Amygdala (tissue), 56 donors: Measurements from ENCODE around the gene ARL6IP5.
A peak's percentile ranks its signal among the peaks of the same experiment; 100 is the strongest.

ENCODE experiments used
- DNase-seq, 56 donors: peaks; one replicate each; lab custom pipeline; 2025; lab: John Stamatoyannopoulos, UW

The ARL6IP5 gene

GRCh38 chr3:69085168-69085832, 563 bp downstream of the ARL6IP5 start:
- peak in 44 of 56 donors; percentile 14 to 81 (median 56) for DNase-seq

DNA sequence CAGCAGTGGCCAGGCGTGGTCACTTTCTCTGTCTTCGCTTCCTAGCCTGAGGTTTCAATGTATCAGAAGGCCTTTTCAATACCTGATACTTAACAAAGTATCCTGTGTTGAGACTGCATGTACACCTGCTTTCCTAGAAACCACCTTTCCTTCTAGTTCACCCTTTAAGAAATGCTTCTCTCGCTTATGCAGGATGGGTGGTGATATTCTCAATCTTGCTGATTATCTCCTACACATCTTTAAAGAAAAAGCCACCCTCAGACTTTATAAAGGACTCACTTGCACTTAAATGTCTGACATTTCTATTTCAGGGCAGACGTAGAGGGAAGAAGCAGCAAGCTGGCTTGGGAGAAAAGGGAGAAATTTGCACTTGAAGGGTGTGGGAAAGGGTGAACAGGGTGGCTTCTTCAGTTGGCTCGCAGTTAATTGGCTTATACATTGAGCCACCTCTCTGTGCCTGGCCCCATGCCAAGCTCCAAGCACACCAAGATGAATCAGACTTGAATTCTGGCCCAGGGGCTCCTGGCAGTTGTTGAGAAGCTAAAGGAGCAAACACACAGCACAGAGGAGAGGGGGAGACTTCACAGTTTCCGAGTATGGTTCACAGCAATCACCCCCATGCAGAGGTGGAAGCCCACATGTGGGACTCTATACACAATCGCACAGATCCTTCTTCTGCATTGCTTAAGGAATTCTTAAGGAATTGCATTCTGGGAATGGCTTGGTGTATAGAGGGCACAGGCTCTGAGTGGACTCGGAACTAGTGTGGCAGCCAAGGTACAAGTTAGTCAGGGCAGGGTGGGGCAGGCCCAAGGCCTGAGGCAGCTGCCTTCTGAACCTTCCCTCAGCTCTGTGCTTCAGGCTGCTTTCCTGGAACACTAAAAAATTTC, 1.3 kb downstream of the ARL6IP5 start:
- peak in 54 of 56 donors; percentile 8 to 94 (median 62) for DNase-seq

GRCh38 chr3:69087030-69087791, 2.5 kb downstream of the ARL6IP5 start:
- DNase-seq = no peak

DNA sequence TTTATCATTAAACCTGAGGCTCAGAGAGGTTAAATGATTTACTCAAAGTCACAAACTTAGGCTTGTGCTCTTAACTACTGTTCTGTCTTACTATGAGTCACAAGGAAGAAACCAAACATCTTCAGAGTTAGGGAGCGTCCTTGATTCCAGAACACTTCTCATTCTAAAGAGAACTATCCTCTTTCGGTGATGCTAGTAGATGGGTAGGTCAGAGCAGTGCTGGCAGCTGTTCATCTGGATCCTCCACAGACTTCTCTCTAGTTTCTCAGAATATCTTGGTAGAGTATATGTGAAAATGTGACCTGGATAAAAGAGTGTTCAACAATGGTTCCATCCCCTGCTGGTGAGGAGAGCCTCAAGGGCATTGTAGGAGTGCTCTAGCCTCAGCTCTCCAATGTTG, 3.3 kb downstream of the ARL6IP5 start:
- DNase-seq = no peak

GRCh38 chr3:69090021-69090420, 5.3 kb downstream of the ARL6IP5 start:
- no peak for DNase-seq

DNA sequence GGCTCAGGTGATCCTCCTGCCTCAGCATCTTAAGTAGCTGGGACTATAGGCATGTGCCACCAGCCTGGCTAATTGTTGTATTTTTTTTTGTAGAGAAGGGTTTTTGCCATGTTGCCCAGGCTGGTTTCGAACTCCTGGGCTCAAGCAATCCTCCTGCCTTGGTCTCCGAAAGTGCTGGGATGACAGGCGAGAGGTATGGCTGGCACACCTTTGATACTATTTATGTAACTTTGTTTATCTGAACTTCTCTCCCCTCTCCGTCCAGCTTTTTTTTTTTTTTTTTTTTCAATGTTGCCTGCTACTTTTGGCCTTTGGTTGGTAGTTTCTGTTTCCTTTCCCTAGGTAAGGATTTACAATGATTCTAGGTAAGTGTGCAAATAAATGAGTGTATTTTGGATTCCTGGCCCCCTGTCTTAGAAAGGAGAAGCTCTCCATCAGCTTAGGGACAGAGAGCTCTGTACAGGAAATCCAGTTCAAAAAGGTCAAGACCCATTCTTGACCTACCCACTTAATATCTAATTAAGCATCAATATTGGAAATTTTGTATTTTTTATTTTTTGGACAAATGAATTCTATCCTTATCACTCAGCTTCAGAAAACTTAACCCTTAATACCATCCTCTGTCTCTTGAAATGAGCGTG, 6.8 kb downstream of the ARL6IP5 start:
- no peak for DNase-seq

GRCh38 chr3:69092030-69092516, 7.3 kb downstream of the ARL6IP5 start:
- DNase-seq = peak in 13 of 56 donors; percentile 20 to 50 (median 28)

DNA sequence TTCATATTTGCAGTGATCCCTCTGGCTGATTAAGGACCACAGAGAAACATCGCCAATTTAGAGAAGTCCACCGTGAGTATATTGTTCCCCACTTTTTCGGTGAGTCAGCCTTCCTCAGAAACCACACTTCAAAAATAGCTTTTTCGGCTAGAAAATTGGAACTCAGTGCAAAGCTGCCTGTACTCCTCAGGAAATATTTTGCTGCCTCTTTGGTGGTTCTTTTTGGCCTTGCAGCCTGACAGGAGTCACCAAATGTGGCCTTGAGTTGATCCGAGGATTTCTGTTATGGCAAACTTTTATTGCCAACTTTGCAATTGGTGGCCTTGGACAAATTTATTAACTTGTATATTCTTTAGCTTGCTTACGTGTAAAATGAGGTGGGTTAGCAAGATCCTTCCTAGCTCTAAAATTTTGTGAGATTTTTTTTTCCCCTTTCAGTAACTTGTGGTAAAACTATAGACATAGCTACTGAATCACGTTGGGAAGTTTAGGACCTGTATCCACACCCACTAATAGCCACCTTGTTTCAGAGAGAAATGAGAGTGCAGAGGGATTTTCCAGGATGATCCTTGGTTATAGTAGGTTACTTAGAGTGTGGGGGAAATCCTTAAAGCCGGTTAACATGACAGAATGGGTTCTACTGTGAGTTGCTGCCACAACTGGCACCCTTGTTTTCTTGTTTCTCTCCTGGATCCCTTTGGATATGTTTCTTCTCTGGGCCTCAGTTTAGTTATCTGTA, 9.9 kb downstream of the ARL6IP5 start:
- peak in 4 of 56 donors; percentile 22 to 45 (median 34) for DNase-seq

GRCh38 chr3:69095636-69096035, 10.9 kb downstream of the ARL6IP5 start:
- DNase-seq = no peak

DNA sequence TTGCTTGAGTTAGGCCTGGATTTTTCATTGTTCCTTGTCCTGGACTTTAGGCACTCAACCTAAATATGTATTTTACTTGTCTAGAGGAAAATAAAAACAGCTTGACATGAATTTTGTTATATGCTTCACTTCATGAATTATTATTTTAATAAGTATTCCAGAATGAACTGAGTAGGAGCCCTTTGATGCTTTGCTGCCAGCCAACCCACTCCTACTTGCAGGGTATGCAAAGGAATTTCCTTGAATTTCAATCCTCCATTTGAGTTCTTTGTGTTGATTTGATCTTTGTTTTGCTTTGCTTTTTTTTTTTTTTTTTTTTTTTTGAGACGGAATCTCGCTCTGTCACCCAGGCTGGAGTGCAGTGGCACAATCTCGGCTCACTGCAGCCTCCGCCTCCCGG, 11.6 kb downstream of the ARL6IP5 start:
- DNase-seq = no peak

DNA sequence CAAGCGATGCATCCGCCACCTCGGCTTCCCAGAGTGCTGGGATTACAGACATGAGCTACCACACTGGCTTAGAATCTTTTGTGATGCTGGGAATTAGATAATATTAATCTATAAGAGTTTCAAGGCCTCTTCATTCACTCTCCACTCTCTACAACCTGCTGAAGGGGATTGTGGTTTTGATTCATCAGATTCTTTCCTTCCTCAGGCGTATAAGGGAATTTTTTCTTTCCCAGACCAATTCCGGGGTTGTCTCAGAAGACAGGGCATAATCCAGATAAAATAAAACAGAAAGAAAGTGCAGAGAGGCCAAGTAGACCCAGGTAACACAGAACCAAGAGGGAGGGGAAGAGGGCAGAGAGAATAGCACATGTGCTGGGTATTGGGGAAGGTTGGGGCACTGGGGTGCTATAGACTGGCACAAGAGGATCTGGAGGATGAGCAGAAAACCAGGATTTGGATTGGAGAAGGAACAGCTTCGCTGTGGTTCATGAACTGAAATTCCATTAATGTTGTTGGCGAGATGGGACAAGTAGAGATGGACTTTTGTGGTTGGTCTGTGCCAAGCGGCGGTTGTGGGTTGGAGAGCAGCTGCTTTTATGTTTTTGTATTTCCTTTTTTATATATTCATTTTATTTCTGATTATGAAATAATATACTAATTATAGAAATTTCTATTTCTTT, 12.8 kb downstream of the ARL6IP5 start:
- DNase-seq = no peak

- no peak for DNase-seq
Observed at GRCh38 chr3:69099576-69099975, 14.8 kb downstream of the ARL6IP5 start.

GRCh38 chr3:69102384-69102783, 17.6 kb downstream of the ARL6IP5 start:
- no peak for DNase-seq

DNA sequence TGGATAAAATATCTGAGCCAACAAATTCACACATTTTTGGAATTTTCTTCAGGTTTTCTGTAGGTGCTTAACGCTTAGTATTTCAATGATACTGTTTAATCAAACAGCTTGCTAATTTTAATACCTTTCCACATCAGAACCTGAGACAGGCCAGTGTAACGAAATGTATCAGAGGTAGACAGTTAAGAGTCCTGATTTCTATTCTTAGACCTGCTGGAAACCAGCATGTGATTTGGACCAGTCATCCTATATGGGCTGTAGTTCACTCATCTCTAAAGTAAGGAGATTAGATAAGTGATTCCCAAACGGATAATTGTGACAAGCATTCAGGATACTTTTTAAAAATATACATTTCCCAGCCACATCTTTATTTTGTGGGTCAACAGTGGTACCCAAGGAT, 18.4 kb downstream of the ARL6IP5 start:
- DNase-seq = no peak

- no peak for DNase-seq
Observed at GRCh38 chr3:69104586-69104985, 19.8 kb downstream of the ARL6IP5 start.

- no peak for DNase-seq
Observed at GRCh38 chr3:69105320-69105719, 20.6 kb downstream of the ARL6IP5 start.

DNA sequence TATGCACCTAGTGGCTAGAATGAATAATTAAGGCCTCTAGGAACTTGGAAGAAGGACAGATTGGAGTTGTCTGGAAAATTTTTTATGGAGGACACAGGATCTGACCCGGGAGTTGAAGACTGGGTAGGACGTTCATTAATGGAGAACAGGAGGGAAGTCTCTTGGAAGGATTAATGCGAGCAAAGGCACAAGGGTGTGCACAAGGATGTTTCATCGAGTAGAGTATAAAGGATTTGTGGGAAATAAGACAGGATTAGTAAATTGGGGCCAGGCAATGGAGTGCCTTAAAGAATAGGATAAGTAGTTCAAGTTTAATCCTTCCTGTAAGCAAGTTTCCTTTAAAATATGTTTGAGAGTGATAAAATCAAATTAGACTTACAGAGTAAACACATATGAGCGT, 23.1 kb downstream of the ARL6IP5 start:
- DNase-seq = no peak

DNA sequence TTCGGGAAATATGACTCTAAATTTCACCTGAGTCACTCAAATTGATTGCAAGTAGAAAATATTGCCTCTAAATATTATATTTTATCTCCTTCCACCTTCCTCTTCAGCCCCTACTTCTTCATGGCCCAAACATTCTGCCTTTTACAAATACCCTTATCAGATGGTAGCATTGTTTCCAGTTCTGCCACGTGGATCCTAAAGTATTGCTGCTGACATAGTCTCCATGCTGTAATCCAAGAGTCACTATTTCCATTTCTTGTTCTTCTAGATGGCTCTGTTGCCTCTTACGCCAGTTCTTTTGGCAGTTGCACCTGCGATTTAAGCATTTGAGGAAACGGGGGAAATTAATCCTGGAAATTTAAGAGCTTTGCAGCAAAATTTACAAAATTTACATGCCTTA, 24.1 kb downstream of the ARL6IP5 start:
- no peak for DNase-seq

DNA sequence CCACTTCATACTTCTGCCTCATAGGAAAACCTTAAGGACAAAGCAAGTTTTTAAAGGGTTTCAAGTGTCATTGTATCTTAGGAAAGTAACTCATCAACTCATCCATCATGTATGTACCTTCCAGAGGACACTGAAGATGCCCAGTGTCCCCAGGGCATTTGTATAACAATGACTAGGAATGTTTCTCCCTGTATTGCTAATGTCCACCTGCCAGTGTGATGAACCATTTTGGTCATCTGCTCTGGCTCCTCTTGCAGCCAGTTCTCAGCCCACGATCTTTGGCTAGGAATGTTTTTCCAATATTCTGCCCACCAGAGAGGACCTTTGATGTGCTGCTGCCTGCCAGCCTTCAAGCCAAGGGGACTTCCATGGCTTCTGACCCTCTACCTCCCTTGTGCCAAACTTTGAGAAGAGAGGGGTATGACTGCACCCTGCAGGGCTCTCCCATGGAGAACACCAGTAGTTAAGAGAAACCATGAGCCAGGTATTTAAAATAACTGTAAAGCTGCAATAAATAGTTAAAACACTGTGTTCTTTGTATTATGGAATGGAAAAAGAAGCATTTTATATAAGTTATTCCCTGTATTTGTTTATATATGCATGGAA, 26.3 kb downstream of the ARL6IP5 start:
- DNase-seq = no peak
